ENCODE data around the gene SFTPD. TPM values are rescaled to one million over a fixed set of nuclear protein-coding genes. Genes with fewer than 3 reads are reported as not detected.
"Not testable (repeated sequence)": the region's sequence is repeated elsewhere in the genome, so short reads cannot be mapped to it uniquely, and the experiment has no call there.

The SFTPD gene
- total RNA-seq, 1 donor from 2014 or later: 0.29 TPM

GRCh38 chr10:79923669-79924068 is 25.2 kb downstream of the SFTPD start:
- H3K4me3 Mint-ChIP-seq: no peak overlapping the region
- DNase-seq (no peak), ATAC-seq (ENCODE audit: low read depth) (no peak)
- TF ChIP-seq CTCF (IDR thresholded peaks at IDR 0.05): no peak
- no peak overlapping the region for H3K27ac Mint-ChIP-seq
- no peaks in the 10 kb centered on the region for H3K27me3 Mint-ChIP-seq
- no peaks in the 10 kb centered on the region for H3K36me3 Mint-ChIP-seq (ENCODE audit: low read depth)
- ChIA-PET POLR2A (no interaction called here), CTCF (no interaction called here)
- peaks cover 5% of the 10 kb centered on the region for H3K4me1 Mint-ChIP-seq
- intact Hi-C loops (cut with micrococcal nuclease): loop anchor here (10.0 kb wide), 1 partner anchor 149 kb away; no protein-coding TSS in a partner anchor
- H3K9me3 Mint-ChIP-seq: peaks cover 5% of the 10 kb centered on the region

DNA sequence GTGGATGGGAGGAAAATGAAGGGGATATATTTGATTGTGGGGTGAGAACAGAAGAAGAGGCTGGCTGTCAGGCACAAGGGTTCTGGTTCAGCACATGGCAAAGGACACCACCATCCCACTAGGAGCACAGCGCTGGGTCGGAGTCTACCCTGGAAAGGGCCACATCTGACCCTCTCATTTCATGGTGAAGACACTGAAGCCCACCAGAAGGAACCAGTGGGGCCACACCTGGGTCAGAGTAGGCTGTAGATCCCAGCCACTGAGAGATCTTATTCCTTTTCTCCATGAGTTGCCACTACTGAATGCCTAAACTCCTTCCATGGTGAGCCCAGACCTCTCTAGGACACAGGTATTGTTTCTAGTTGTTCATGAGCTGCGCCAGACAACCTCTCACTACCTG is 25.8 kb downstream of the SFTPD start:
- no peak for DNase-seq
- intact Hi-C loops (cut with micrococcal nuclease): loop anchor here (10.0 kb wide), 1 partner anchor 148 kb away; no protein-coding TSS in a partner anchor
- ChIA-PET POLR2A (no interaction called here), CTCF (no interaction called here)
- H3K4me3 Mint-ChIP-seq: no peak overlapping the region
- no peaks in the 10 kb centered on the region for H3K36me3 Mint-ChIP-seq (ENCODE audit: low read depth)
- TF ChIP-seq CTCF (IDR thresholded peaks at IDR 0.05): no peak
- ATAC-seq (ENCODE audit: low read depth): no peak
- peaks cover 5% of the 10 kb centered on the region for H3K9me3 Mint-ChIP-seq
- no peaks in the 10 kb centered on the region for H3K27me3 Mint-ChIP-seq
- no peak overlapping the region for H3K27ac Mint-ChIP-seq
- peaks cover 11% of the 10 kb centered on the region for H3K4me1 Mint-ChIP-seq

GRCh38 chr10:79922011-79922412 is 26.9 kb downstream of the SFTPD start:
- ATAC-seq (ENCODE audit: low read depth); H3K27me3 Mint-ChIP-seq; H3K36me3 Mint-ChIP-seq (ENCODE audit: low read depth); DNase-seq; H3K9me3 Mint-ChIP-seq; H3K4me3 Mint-ChIP-seq; H3K27ac Mint-ChIP-seq; POLR2A ChIA-PET; CTCF ChIA-PET: not testable (repeated sequence)
- peaks cover 17% of the 10 kb centered on the region for H3K4me1 Mint-ChIP-seq
- intact Hi-C loops (cut with micrococcal nuclease): loop anchor here (10.0 kb wide), 1 partner anchor 147 kb away; no protein-coding TSS in a partner anchor

GRCh38 chr10:79915838-79916237 is 33.1 kb downstream of the SFTPD start:
- intact Hi-C loops (cut with micrococcal nuclease); H3K27me3 Mint-ChIP-seq; H3K4me3 Mint-ChIP-seq; H3K27ac Mint-ChIP-seq; POLR2A ChIA-PET; H3K36me3 Mint-ChIP-seq (ENCODE audit: low read depth); H3K9me3 Mint-ChIP-seq; DNase-seq; ATAC-seq (ENCODE audit: low read depth): not testable (repeated sequence)
- H3K4me1 Mint-ChIP-seq: peaks cover 17% of the 10 kb centered on the region
- CTCF ChIA-PET: interaction anchor here (1.3 to 1.6 kb wide), 2 partner anchors 17 to 130 kb away, joined by 4 to 15 read pairs; no protein-coding TSS in a partner anchor

GRCh38 chr10:79914512-79914911 is 34.4 kb downstream of the SFTPD start:
- H3K4me3 Mint-ChIP-seq; H3K36me3 Mint-ChIP-seq (ENCODE audit: low read depth); H3K9me3 Mint-ChIP-seq; POLR2A ChIA-PET; ATAC-seq (ENCODE audit: low read depth); DNase-seq; H3K27ac Mint-ChIP-seq: not testable (repeated sequence)
- Mint-ChIP-seq H3K4me1 (peaks cover 17% of the 10 kb centered on the region), H3K27me3 (peaks cover 12% of the 10 kb centered on the region)
- CTCF ChIA-PET: interaction anchor here (0.7 to 1.6 kb wide), 3 partner anchors 18 to 145 kb away, joined by 4 to 15 read pairs (median 4); no protein-coding TSS in a partner anchor
- intact Hi-C loops (cut with micrococcal nuclease): loop anchor here (1.0 kb wide), 1 partner anchor 133 kb away; no protein-coding TSS in a partner anchor

GRCh38 chr10:79910836-79911235 is 38.1 kb downstream of the SFTPD start:
- H3K36me3 Mint-ChIP-seq (ENCODE audit: low read depth): no peaks in the 10 kb centered on the region
- ATAC-seq (ENCODE audit: low read depth) (no peak), DNase-seq (no peak)
- H3K9me3 Mint-ChIP-seq: no peaks in the 10 kb centered on the region
- no peak overlapping the region for H3K27ac Mint-ChIP-seq
- H3K4me1 Mint-ChIP-seq: no peaks in the 10 kb centered on the region
- TF ChIP-seq CTCF (IDR thresholded peaks at IDR 0.05): no peak
- peaks cover 21% of the 10 kb centered on the region for H3K27me3 Mint-ChIP-seq
- ChIA-PET CTCF (interaction anchor here (1.0 kb wide), 1 partner anchor 137 kb away, joined by 3 read pairs; no protein-coding TSS in a partner anchor), POLR2A (no interaction called here)
- intact Hi-C loops (cut with micrococcal nuclease): no loop called here
- no peak overlapping the region for H3K4me3 Mint-ChIP-seq
